ENCODE data around the gene PRSS27. TPM values are rescaled to one million over a fixed set of nuclear protein-coding genes. Genes with fewer than 3 reads are reported as not detected.

The PRSS27 gene
- total and polyA plus RNA-seq, 2 of the 4 experiments (the other 2 are of a cell fraction) = under 0.01 to 0.58 TPM

DNA sequence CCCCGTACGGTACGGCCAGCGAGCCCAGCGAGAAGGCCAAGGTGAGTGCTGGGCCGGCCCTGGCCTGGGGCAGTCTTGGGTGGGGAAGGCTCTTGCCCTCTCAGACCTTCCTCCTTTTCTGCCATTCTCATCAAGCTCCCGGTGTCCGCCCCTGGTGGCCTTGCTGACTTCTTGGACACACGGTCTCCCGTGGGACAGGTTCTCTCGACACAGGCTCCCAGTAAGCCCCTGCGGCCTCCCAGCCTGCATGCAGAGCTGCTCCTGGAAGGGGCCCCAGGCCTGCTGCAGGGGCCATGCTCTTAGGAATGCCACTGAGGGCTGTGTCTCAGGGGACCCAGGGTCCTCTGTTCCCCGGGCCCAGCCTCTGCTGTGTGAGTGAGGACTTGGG is 17.6 kb downstream of the PRSS27 start:
- ATAC-seq (ENCODE audit: low read depth) = no peak
- no peak overlapping the region for H3K27ac ChIP-seq (ENCODE audit: insufficient read depth, low read length)
- H3K27me3 ChIP-seq (ENCODE audit: control insufficient read depth, insufficient read depth, low read length) = no peaks in the 10 kb centered on the region
- H2BK15ac ChIP-seq (ENCODE audit: low read depth, low read length) = no peak overlapping the region
- no peak overlapping the region for H2AK9ac ChIP-seq (replicated peaks; ENCODE audit: low read depth, low read length, poor library complexity)
- in situ Hi-C loops (cut with MboI; ENCODE audit: low sequenced_read_pairs) (no loop called here), intact Hi-C loops (cut with micrococcal nuclease) (no loop called here), dilution Hi-C loops (cut with HindIII; ENCODE audit: low sequenced_read_pairs, unreplicated experiment) (no loop called here)
- H4K8ac ChIP-seq (ENCODE audit: low read depth in 2 of 2, low read length in 2 of 2) = no peak overlapping the region
- no peak overlapping the region for H2BK20ac ChIP-seq (ENCODE audit: low read depth, low read length)
- DNase-seq = no peak
- ChIA-PET CTCF (no interaction called here), POLR2A (ENCODE audit: unreplicated experiment) (no interaction called here)
- no peak overlapping the region for H3K4ac ChIP-seq (ENCODE audit: low read depth, low read length)
- no peak overlapping the region for H3K14ac ChIP-seq (replicated peaks; ENCODE audit: low read depth, low read length)
- no peak overlapping the region for H3K23ac ChIP-seq (ENCODE audit: low read depth, low read length)
- H3K9me1 ChIP-seq (ENCODE audit: insufficient read depth, low read length) = no peaks in the 10 kb centered on the region; the same call in 1 of the 2 replicates
- no peak overlapping the region for H3K4me3 ChIP-seq (ENCODE audit: insufficient read depth, low read depth, low read length)
- H2AFZ ChIP-seq (replicated peaks; ENCODE audit: low read length, poor library complexity) = no peak overlapping the region
- BruUV-seq (replicated peaks) = no TSS peak
- no peak overlapping the region for H4K91ac ChIP-seq (ENCODE audit: insufficient read depth, low read depth, low read length)
- no peak overlapping the region for H2BK5ac ChIP-seq (ENCODE audit: low read depth, low read length, poor library complexity, severe bottlenecking)
- no peak overlapping the region for H4K5ac ChIP-seq (ENCODE audit: low read depth, low read length)
- H3K9me3 ChIP-seq (ENCODE audit: control insufficient read depth, insufficient read depth, low read length) = no peaks in the 10 kb centered on the region
- 94% methylated on average over 6 of the region's 13 CpGs; no CpG with 5 or more reads in 1 of the 2 experiments for WGBS, 2 experiments (ENCODE audit: extremely low coverage in 2 of 2, insufficient read length in 1 of 2)
- H3K4me1 ChIP-seq (ENCODE audit: control insufficient read depth, insufficient read depth, low read length) = no peaks in the 10 kb centered on the region
- no peak overlapping the region for H3K9ac ChIP-seq (ENCODE audit: low read depth, low read length)
- no peaks in the 10 kb centered on the region; the same call in none of the 2 replicates for H4K20me1 ChIP-seq (ENCODE audit: insufficient read depth, low read length)
- no peak overlapping the region for H3K56ac ChIP-seq (ENCODE audit: extremely low read depth, insufficient read depth, low read length)
- H3K18ac ChIP-seq (ENCODE audit: low read depth, low read length) = no peak overlapping the region
- TF ChIP-seq CHD1 (IDR thresholded peaks at IDR 0.05; ENCODE audit: low read depth, low read length) = no peak
- no peak for TF ChIP-seq MAFK (IDR thresholded peaks at IDR 0.05; ENCODE audit: low read depth, low read length)
- TF ChIP-seq, protein P1, sequence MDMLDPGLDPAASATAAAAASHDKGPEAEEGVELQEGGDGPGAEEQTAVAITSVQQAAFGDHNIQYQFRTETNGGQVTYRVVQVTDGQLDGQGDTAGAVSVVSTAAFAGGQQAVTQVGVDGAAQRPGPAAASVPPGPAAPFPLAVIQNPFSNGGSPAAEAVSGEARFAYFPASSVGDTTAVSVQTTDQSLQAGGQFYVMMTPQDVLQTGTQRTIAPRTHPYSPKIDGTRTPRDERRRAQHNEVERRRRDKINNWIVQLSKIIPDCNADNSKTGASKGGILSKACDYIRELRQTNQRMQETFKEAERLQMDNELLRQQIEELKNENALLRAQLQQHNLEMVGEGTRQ (IDR thresholded peaks at IDR 0.05; ENCODE audit: low read depth, low read length) = no peak
- TF ChIP-seq, protein P2, sequence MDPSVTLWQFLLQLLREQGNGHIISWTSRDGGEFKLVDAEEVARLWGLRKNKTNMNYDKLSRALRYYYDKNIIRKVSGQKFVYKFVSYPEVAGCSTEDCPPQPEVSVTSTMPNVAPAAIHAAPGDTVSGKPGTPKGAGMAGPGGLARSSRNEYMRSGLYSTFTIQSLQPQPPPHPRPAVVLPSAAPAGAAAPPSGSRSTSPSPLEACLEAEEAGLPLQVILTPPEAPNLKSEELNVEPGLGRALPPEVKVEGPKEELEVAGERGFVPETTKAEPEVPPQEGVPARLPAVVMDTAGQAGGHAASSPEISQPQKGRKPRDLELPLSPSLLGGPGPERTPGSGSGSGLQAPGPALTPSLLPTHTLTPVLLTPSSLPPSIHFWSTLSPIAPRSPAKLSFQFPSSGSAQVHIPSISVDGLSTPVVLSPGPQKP (IDR thresholded peaks at IDR 0.05; ENCODE audit: borderline replicate concordance, low read depth, low read length) = no peak
- TF ChIP-seq POLR2A (IDR thresholded peaks at IDR 0.05; ENCODE audit: low read depth, low read length) = no peak
- TF ChIP-seq NFE2L2 (IDR thresholded peaks at IDR 0.05; ENCODE audit: low read depth, low read length) = no peak
- TF ChIP-seq RFX5 (IDR thresholded peaks at IDR 0.05; ENCODE audit: low read depth, low read length) = no peak
- no peak for TF ChIP-seq MXI1 (IDR thresholded peaks at IDR 0.05; ENCODE audit: borderline replicate concordance, low read depth, low read length)
- H2AK5ac ChIP-seq (ENCODE audit: low read depth, low read length) = no peak overlapping the region
- no peak overlapping the region for H3K4me2 ChIP-seq (ENCODE audit: low read depth, low read length)
- H3K36me3 ChIP-seq (ENCODE audit: control insufficient read depth, insufficient read depth, low read length) = peaks cover 63% of the 10 kb centered on the region
- peaks cover 0 to 10% of the 10 kb centered on the region in 2 experiments; a peak in 3 of 4 replicates for H3K79me1 ChIP-seq (ENCODE audit: low read depth in 1 of 2, low read length in 2 of 2)
- no peak overlapping the region for H2BK120ac ChIP-seq (ENCODE audit: low read depth, low read length)
